Measurements from ENCODE around the gene TNPO2.
"Not testable (repeated sequence)": the region's sequence is repeated elsewhere in the genome, so short reads cannot be mapped to it uniquely, and the experiment has no call there.

TNPO2 gene

DNA sequence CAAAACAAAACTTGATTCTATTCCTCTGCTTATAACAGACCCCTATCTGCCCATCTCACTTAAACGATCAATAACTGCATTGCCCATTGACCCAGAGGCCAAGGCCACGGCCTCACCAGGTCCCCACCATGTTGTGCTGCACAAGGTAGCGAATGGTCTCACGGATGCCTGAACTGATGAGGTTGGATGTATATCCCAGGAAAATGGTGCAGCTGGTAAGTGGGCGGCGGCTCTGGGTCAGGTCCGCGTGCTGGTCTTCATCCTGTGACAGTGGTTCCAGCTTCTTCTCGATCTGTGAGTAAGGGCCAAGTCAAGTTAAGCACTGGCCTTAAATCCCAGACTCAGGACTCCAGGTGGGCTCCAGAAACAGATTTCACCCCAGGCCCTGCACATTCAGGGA lies 43.7 kb downstream of the TNPO2 start:
- in situ Hi-C loops (cut with HindIII; ENCODE audit: low sequenced_read_pairs): no loop called here
- DNase-seq (ENCODE audit: low read depth): no peak

DNA sequence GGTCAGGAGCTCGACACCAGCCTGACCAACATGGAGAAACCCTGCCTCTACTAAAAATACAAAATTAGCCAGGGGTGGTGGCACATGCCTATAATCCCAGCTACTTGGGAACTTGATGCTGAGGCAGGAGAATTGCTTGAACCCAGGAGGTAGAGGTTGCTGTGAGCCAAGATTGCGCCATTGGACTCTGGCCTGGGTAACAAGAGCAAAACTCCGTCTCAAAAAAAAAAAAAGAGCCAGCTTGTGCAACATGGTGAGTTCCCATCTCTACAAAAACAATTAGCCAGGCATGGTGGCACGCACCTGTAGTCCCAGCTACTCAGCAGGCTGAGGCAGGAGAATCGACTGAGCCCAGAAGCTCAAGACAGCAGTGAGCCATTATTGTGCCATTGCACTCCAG lies 45.7 kb downstream of the TNPO2 start:
- DNase-seq (ENCODE audit: low read depth); H3K4me3 ChIP-seq (ENCODE audit: low read depth, low read length); in situ Hi-C loops (cut with HindIII; ENCODE audit: low sequenced_read_pairs): not testable (repeated sequence)

More for the DNA sequence above, 43.7 kb downstream of the TNPO2 start:
- no peak overlapping the region for H3K4me3 ChIP-seq (ENCODE audit: low read depth, low read length)
- TF ChIP-seq, protein P1, sequence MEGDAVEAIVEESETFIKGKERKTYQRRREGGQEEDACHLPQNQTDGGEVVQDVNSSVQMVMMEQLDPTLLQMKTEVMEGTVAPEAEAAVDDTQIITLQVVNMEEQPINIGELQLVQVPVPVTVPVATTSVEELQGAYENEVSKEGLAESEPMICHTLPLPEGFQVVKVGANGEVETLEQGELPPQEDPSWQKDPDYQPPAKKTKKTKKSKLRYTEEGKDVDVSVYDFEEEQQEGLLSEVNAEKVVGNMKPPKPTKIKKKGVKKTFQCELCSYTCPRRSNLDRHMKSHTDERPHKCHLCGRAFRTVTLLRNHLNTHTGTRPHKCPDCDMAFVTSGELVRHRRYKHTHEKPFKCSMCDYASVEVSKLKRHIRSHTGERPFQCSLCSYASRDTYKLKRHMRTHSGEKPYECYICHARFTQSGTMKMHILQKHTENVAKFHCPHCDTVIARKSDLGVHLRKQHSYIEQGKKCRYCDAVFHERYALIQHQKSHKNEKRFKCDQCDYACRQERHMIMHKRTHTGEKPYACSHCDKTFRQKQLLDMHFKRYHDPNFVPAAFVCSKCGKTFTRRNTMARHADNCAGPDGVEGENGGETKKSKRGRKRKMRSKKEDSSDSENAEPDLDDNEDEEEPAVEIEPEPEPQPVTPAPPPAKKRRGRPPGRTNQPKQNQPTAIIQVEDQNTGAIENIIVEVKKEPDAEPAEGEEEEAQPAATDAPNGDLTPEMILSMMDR (IDR thresholded peaks at IDR 0.05; ENCODE audit: low read depth, low read length, missing control alignments): no peak

DNA sequence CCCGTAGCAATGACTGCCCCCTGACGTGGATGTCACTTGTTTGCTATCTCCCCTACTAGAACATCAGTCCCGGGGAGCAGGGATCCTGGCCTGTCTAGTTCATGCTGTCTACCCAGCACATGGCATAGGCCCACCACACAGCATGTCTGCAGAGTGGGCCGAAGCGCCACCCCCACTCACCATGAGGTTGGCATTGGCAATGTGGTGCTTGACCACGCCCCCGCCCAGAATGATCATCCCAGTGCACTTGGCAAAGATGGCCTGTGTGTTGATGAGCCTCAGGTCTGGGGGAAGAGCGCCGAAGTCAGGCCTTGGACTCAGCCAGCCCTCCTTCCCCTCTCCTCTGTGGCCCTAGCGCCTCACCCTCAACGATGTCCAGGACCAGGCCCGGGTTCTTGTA lies 46.8 kb downstream of the TNPO2 start:
- in situ Hi-C loops (cut with HindIII; ENCODE audit: low sequenced_read_pairs): no loop called here
- no peak for DNase-seq (ENCODE audit: low read depth)
- no peak overlapping the region for H3K4me3 ChIP-seq (ENCODE audit: low read depth, low read length)
- TF ChIP-seq, protein P1 (IDR thresholded peaks at IDR 0.05; ENCODE audit: low read depth, low read length, missing control alignments): no peak

DNA sequence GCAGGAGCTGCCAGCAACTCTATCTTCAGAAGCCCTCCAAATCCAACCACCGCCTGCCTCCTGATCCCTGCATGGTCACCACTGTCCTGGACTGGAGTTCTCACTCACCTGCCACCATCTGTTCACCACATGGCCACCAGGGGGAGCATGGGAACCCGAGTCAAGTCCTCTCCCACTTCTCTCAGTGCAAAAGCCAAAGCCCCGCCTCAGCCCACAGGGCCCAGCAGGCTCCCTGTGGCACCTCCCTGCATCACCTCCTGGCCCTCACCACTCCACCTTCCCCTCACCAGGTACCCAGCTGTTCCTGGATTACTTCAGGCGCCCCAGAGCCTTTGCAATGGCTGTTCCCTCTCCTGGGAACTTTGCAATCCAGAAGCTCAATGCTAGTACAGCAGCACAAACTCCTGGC lies 47.3 kb downstream of the TNPO2 start:
- peak; percentile 60 for DNase-seq (ENCODE audit: low read depth)
- in situ Hi-C loops (cut with HindIII; ENCODE audit: low sequenced_read_pairs): no loop called here
- TF ChIP-seq, protein P1 (IDR thresholded peaks at IDR 0.05; ENCODE audit: low read depth, low read length, missing control alignments): peak; percentile 92
- H3K4me3 ChIP-seq (ENCODE audit: low read depth, low read length): no peak overlapping the region

DNA sequence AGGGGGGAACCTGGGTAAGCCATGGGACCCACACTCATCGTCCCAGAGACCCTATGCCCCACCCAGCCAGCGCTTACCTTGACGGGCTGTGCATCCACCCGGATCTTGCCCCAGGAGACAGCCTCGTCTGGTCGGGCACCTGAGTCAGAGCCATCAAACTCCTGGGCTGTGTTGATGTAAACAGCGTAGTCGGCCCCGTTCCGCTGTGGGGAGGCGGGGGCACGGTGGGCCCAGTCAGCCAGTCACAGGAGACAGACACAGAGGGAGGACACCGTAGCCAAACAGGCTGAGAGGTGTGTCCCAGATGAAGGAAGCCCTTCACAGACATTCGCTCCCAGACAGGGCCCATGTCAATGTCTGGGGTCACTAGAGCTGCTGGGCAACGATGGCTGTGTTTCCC lies 47.8 kb downstream of the TNPO2 start:
- H3K4me3 ChIP-seq (ENCODE audit: low read depth, low read length): no peak overlapping the region
- in situ Hi-C loops (cut with HindIII; ENCODE audit: low sequenced_read_pairs): no loop called here
- no peak for DNase-seq (ENCODE audit: low read depth)
- TF ChIP-seq, protein P1 (IDR thresholded peaks at IDR 0.05; ENCODE audit: low read depth, low read length, missing control alignments): no peak

DNA sequence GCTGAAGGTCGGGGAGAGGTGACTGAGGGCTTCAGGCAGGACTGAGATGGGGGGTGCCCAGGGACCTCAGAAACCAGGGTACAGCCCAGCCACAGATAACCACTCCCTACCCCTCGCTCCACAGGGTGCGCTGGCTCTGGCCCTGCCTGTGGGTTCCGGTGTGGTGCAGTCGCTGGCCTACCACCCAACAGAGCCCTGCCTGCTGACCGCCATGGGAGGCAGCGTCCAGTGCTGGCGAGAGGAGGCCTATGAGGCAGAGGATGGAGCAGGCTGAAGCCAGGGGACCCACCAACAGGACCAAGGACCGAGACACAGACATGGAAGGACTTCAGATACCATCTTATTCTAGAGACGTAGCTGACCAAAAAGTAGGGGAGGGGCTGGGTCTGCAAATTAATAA lies 48.3 kb downstream of the TNPO2 start:
- no peak overlapping the region for H3K4me3 ChIP-seq (ENCODE audit: low read depth, low read length)
- in situ Hi-C loops (cut with HindIII; ENCODE audit: low sequenced_read_pairs): no loop called here
- no peak for DNase-seq (ENCODE audit: low read depth)
- TF ChIP-seq, protein P1 (IDR thresholded peaks at IDR 0.05; ENCODE audit: low read depth, low read length, missing control alignments): no peak

DNA sequence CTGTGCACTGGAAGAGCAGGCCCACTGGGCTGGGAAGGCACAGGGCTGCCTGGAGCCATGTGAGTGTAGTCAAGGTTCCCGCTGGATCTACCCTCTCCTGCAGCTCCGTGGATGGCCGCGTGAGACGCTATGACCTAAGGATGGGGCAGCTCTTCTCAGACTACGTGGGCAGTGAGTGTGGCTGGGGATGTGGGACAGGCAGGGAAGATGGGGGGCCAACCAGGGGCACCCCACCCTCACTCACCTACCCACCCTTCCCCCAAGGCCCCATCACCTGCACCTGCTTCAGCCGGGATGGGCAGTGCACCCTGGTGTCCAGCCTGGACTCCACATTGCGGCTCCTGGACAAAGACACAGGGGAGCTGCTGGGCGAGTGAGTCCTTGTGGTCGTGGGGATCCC lies 51.0 kb downstream of the TNPO2 start:
- in situ Hi-C loops (cut with HindIII; ENCODE audit: low sequenced_read_pairs): no loop called here
- TF ChIP-seq, protein P1 (IDR thresholded peaks at IDR 0.05; ENCODE audit: low read depth, low read length, missing control alignments): no peak
- H3K4me3 ChIP-seq (ENCODE audit: low read depth, low read length): no peak overlapping the region
- DNase-seq (ENCODE audit: low read depth): no peak

All from astrocyte of the cerebellum (primary cell).